ENCODE measurements around the gene TRH.
"Not testable (repeated sequence)": the region's sequence is repeated elsewhere in the genome, so short reads cannot be mapped to it uniquely, and the experiment has no call there.

Gene TRH

DNA sequence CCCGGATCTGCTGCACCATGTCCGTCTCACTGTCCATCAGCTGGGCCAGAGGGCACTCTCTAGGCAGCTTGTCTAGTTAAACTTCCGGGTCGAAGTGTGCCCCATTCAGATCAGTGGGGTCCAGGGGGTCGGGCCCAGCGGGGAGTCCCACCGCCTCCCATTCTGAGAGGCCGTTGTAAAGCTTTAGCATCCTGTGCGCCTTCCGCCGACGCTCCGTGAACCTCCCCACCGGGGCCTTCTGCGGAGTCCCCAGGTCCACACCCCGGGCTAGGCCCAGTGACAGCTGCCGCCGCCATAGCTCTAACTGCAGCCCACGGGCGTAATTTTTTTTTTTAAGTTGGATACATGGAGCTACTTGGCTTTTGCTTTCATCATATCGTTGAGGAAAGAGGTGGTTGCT is 38.7 kb downstream of the TRH start:
- DNase-seq, result not testable (repeated sequence)

DNA sequence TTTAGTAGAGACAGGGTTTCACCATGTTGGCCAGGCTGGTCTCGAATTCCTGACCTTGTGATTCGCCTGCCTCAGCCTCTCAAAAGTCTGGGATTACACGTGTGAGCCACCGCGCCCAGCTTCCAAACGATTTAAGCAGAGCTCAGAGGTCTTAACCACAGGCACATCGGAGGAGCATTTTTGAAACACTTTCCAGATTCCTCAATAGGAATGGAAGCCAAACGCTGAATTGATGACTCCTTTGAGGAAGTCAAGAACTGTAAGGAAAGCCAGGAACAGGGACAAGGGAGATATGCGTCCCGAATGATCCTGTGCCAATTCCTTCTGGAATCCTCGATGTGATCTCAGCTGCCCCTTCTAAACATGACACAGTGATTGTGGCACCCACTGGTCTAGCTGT is 40.0 kb downstream of the TRH start:
- no peak for DNase-seq

DNA sequence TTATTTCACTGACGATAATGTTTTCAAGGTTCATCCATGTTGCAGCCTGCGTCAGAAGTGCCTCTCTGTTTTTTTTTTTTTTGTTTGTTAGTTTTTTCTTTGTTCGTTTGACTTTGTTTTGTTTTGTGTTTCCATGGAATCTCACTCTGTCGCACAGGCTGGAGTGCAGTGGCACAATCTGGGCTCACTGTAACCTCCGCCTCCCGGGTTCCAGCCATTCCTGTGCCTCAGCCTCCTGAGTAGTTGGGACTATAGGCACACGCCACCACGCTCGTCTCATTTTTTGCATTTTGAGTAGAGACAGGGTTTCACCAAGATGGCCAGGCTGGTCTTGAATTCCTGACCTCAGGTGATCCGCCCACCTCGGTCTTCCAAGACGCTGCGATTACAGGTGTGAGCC is 43.1 kb downstream of the TRH start:
- DNase-seq, result not testable (repeated sequence)

DNA sequence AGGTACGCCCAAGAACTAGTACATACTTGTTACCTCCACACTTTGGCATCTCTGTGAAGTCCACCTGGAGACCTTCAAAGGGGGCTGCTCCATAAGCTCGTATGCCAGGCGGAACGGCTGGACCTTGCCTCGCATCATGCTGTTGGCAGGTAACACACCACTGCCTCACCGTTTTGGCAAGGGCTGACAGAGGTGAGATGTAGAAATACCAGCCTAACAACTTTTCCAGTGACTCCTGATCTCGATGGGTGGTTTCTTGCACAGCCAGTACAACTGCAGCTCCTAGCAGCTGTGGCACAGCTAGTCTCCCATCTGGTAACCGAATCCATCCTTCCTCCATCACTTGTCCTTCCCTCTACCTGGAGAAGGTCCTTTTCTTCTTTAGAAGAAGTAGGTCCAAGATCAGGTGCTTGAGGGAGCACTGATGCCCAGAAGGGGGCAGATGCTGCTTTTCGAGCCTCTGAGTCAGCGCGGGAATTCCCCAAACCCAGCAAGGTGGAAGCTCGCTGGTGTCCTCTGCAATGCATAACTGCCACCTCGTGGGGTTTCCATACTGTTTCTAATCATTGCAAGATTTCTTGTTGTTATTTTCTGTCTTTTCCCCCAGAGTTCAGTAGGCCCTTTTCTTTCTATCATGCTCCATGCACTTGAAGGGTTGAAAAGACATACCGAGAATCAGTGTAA is 51.8 kb downstream of the TRH start:
- DNase-seq, result not testable (repeated sequence)

DNA sequence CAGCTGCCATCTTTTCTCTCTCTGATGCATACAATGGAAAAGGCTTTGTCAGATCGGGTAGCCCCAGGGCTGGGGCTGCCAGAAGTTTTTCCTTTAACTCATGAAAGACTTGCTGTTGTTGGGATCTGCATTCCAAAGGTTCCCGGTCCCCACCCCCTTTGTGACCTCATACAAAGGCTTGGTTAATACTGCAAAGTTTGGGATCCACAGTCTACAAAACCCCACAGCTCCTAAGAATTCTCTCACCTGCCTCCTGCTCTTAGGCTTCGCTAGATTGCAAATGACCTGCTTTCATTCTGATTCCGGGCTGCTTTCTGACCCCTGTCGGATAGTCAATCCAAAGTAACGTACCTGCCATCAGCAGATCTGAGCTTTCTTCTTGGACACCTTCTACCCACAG is 52.9 kb downstream of the TRH start:
- not testable (repeated sequence) for DNase-seq

Data from NCI-H1417 (cell line).